Immature natural killer cell (primary cell): ENCODE measurements around the gene TMEM187. TPM values are rescaled to one million over a fixed set of nuclear protein-coding genes. Genes with fewer than 3 reads are reported as not detected.

ENCODE experiments used
- DNase-seq, 3 donors: peaks; one replicate each; pipeline ENCODE4 v3.0.0; 2022; ENCODE audit warnings: mixed read lengths in 1 of 3
- H3K27ac Mint-ChIP-seq, 6 donors: one replicate each; pipeline ENCODE4 v1.8.0; 2020; ENCODE audit warnings: mixed read lengths in 6 of 6, mild to moderate bottlenecking in 5 of 6, inconsistent platforms in 4 of 6, moderate library complexity in 3 of 6
- H3K27me3 Mint-ChIP-seq, 3 donors: one replicate each; pipeline ENCODE4 v1.8.0; 2020 to 2021; ENCODE audit warnings: low read depth in 3 of 3, mild to moderate bottlenecking in 3 of 3, mixed read lengths in 3 of 3, moderate library complexity in 3 of 3, inconsistent platforms in 1 of 3
- H3K36me3 Mint-ChIP-seq, 3 donors: one replicate each; pipeline ENCODE4 v1.8.0; 2020; ENCODE audit warnings: mixed read lengths in 3 of 3, inconsistent platforms in 2 of 3, mild to moderate bottlenecking in 2 of 3
- H3K4me1 Mint-ChIP-seq, 2 donors: one replicate each; pipeline ENCODE4 v1.8.0; 2020; ENCODE audit warnings: inconsistent platforms in 2 of 2, mild to moderate bottlenecking in 2 of 2, mixed read lengths in 2 of 2, moderate library complexity in 1 of 2
- H3K4me3 Mint-ChIP-seq, 5 donors: one replicate each; pipeline ENCODE4 v1.8.0; 2020; ENCODE audit warnings: mild to moderate bottlenecking in 5 of 5, mixed read lengths in 5 of 5, inconsistent platforms in 3 of 5, moderate library complexity in 3 of 5
- H3K9me3 Mint-ChIP-seq, 6 donors: one replicate each; pipeline ENCODE4 v1.8.0; 2020; ENCODE audit warnings: mild to moderate bottlenecking in 6 of 6, mixed read lengths in 6 of 6, inconsistent platforms in 4 of 6, moderate library complexity in 3 of 6
- polyA plus RNA-seq, 3 donors: library from polyadenylated mRNA; unstranded; fragments of 300-500 nt; fragmentation: Illumina TruSeq; gene quantifications; one replicate each; pipeline ENCODE4 v1.2.3, GENCODE V29; 2021

Gene TMEM187
- 10 to 100 TPM in 1 of 3 donors, 1 to 10 TPM in 2; 4.1 to 17.5 (median 5.2) TPM for polyA plus RNA-seq

- Mint-ChIP-seq H3K9me3 (peaks cover 0 to 2% (median 0%) of the 10 kb centered on the region in 6 donors), H3K4me3 (peak within 1 kb of the TSS; percentile 98 to 100 (median 100)), H3K27ac (peak within 1 kb of the TSS; percentile 98 to 100 (median 100)), H3K36me3 (no peaks in the 10 kb centered on the region), H3K4me1 (peaks cover 37 to 51% of the 10 kb centered on the region in 2 donors), H3K27me3 (peaks cover 15 to 22% (median 21%) of the 10 kb centered on the region in 3 donors)
- peak; percentile 91 to 95 (median 94) for DNase-seq
Observed at GRCh38 chrX:153972368-153973126, at the start of gene TMEM187. Gene TMEM187, plus strand, starts transcription at chrX:153972754. Its CDS starts 9,309 bp downstream, at chrX:153982063.

- H3K4me3 Mint-ChIP-seq, result peak overlapping the region; percentile 89 to 94 (median 93)
- peak overlapping the region; percentile 92 to 98 (median 97) for H3K27ac Mint-ChIP-seq
- peaks cover 0 to 3% (median 3%) of the 10 kb centered on the region in 3 donors for H3K36me3 Mint-ChIP-seq
- peaks cover 54 to 66% of the 10 kb centered on the region in 2 donors for H3K4me1 Mint-ChIP-seq
- peaks cover 0 to 1% (median 0%) of the 10 kb centered on the region in 6 donors for H3K9me3 Mint-ChIP-seq
- no peak for DNase-seq
- peaks cover 11 to 21% (median 19%) of the 10 kb centered on the region in 3 donors for H3K27me3 Mint-ChIP-seq
Observed at GRCh38 chrX:153922932-153923857, 49.4 kb upstream of the TMEM187 start.

- Mint-ChIP-seq H3K4me1 (peaks cover 65 to 73% of the 10 kb centered on the region in 2 donors), H3K36me3 (peaks cover 0 to 3% (median 0%) of the 10 kb centered on the region in 3 donors), H3K9me3 (peaks cover 0 to 1% (median 0%) of the 10 kb centered on the region in 6 donors), H3K27me3 (peaks cover 13 to 21% (median 19%) of the 10 kb centered on the region in 3 donors), H3K27ac (peak overlapping the region; percentile 92 to 98 (median 97)), H3K4me3 (peak overlapping the region; percentile 89 to 94 (median 93))
- peak; percentile 43 to 48 (median 46) for DNase-seq
Observed at GRCh38 chrX:153924149-153924861, 48.2 kb upstream of the TMEM187 start.

GRCh38 chrX:153925387-153925738 is 47.2 kb upstream of the TMEM187 start:
- peaks cover 12 to 21% (median 19%) of the 10 kb centered on the region in 3 donors for H3K27me3 Mint-ChIP-seq
- DNase-seq, result peak in 1 of 3 donors; percentile 34
- H3K27ac Mint-ChIP-seq, result peak overlapping the region; percentile 92 to 98 (median 97)
- peak overlapping the region; percentile 89 to 94 (median 93) for H3K4me3 Mint-ChIP-seq
- H3K9me3 Mint-ChIP-seq, result peaks cover 0 to 1% (median 0%) of the 10 kb centered on the region in 6 donors
- H3K4me1 Mint-ChIP-seq, result peaks cover 67 to 68% of the 10 kb centered on the region in 2 donors
- peaks cover 0 to 3% (median 0%) of the 10 kb centered on the region in 3 donors for H3K36me3 Mint-ChIP-seq

GRCh38 chrX:153925739-153926551 is 46.6 kb upstream of the TMEM187 start, which contains the start of gene ARHGAP4:
Gene ARHGAP4, minus strand, starts transcription at chrX:153926264. Its CDS starts 62 bp downstream, at chrX:153926202.
- Mint-ChIP-seq H3K4me3 (peak within 1 kb of the TSS; percentile 89 to 94 (median 93)), H3K9me3 (peaks cover 0 to 1% (median 0%) of the 10 kb centered on the region in 6 donors), H3K4me1 (peaks cover 67% of the 10 kb centered on the region in 2 donors), H3K27ac (peak within 1 kb of the TSS; percentile 96 to 100 (median 98)), H3K36me3 (peaks cover 0 to 3% (median 0%) of the 10 kb centered on the region in 3 donors), H3K27me3 (peaks cover 12 to 21% (median 19%) of the 10 kb centered on the region in 3 donors)
- DNase-seq, result peak; percentile 62 to 71 (median 63)

- no peak for DNase-seq
- Mint-ChIP-seq H3K4me3 (peak overlapping the region; percentile 87 to 93 (median 89)), H3K27me3 (peaks cover 13 to 21% (median 19%) of the 10 kb centered on the region in 3 donors), H3K36me3 (peaks cover 1 to 3% (median 2%) of the 10 kb centered on the region in 3 donors), H3K27ac (peak overlapping the region; percentile 96 to 100 (median 98)), H3K4me1 (peaks cover 67% of the 10 kb centered on the region in 2 donors), H3K9me3 (peaks cover 0 to 1% (median 0%) of the 10 kb centered on the region in 6 donors)
Observed at GRCh38 chrX:153926552-153926857, 46.0 kb upstream of the TMEM187 start.

- peaks cover 15 to 21% (median 19%) of the 10 kb centered on the region in 3 donors for H3K27me3 Mint-ChIP-seq
- H3K9me3 Mint-ChIP-seq, result peaks cover 0 to 1% (median 0%) of the 10 kb centered on the region in 6 donors
- H3K36me3 Mint-ChIP-seq, result peaks cover 1 to 3% (median 3%) of the 10 kb centered on the region in 3 donors
- DNase-seq, result peak; percentile 83 to 86 (median 84)
- peak overlapping the region; percentile 96 to 100 (median 98) for H3K27ac Mint-ChIP-seq
- peaks cover 62 to 63% of the 10 kb centered on the region in 2 donors for H3K4me1 Mint-ChIP-seq
- H3K4me3 Mint-ChIP-seq, result peak overlapping the region; percentile 87 to 93 (median 89)
Observed at GRCh38 chrX:153926858-153927671, 45.5 kb upstream of the TMEM187 start.

GRCh38 chrX:153927672-153927921 is 45.0 kb upstream of the TMEM187 start:
- no peak for DNase-seq
- Mint-ChIP-seq H3K27ac (peak overlapping the region; percentile 96 to 100 (median 98)), H3K9me3 (peaks cover 0 to 1% (median 0%) of the 10 kb centered on the region in 6 donors), H3K36me3 (peaks cover 0 to 3% (median 3%) of the 10 kb centered on the region in 3 donors), H3K4me3 (peak overlapping the region; percentile 87 to 93 (median 89)), H3K4me1 (peaks cover 57 to 58% of the 10 kb centered on the region in 2 donors), H3K27me3 (peaks cover 15 to 21% (median 19%) of the 10 kb centered on the region in 3 donors)

GRCh38 chrX:153927922-153928760 is 44.4 kb upstream of the TMEM187 start:
- Mint-ChIP-seq H3K4me1 (peaks cover 51 to 53% of the 10 kb centered on the region in 2 donors), H3K4me3 (peak overlapping the region; percentile 87 to 95 (median 92)), H3K27me3 (peaks cover 15 to 21% (median 19%) of the 10 kb centered on the region in 3 donors), H3K36me3 (peaks cover 0 to 3% (median 3%) of the 10 kb centered on the region in 3 donors), H3K9me3 (peaks cover 0 to 1% (median 0%) of the 10 kb centered on the region in 6 donors), H3K27ac (peak overlapping the region; percentile 96 to 100 (median 98))
- DNase-seq, result peak; percentile 94 to 98 (median 98)

GRCh38 chrX:153928846-153929245 is 43.7 kb upstream of the TMEM187 start:
- Mint-ChIP-seq H3K27ac (peak overlapping the region; percentile 54 to 99 (median 97)), H3K27me3 (peaks cover 17 to 21% (median 19%) of the 10 kb centered on the region in 3 donors), H3K4me3 (peak overlapping the region; percentile 44 to 95 (median 92)), H3K4me1 (peaks cover 48 to 51% of the 10 kb centered on the region in 2 donors), H3K36me3 (peaks cover 0 to 3% (median 3%) of the 10 kb centered on the region in 3 donors), H3K9me3 (peaks cover 0 to 1% (median 0%) of the 10 kb centered on the region in 6 donors)
- no peak for DNase-seq

GRCh38 chrX:153929576-153929975 is 43.0 kb upstream of the TMEM187 start:
- Mint-ChIP-seq H3K4me1 (peaks cover 46 to 49% of the 10 kb centered on the region in 2 donors), H3K4me3 (no peak overlapping the region), H3K27me3 (peaks cover 17 to 21% (median 19%) of the 10 kb centered on the region in 3 donors), H3K9me3 (peaks cover 0 to 1% (median 0%) of the 10 kb centered on the region in 6 donors), H3K27ac (peak overlapping the region in 5 of 6 donors; percentile 54 to 99 (median 96)), H3K36me3 (peaks cover 0 to 3% (median 3%) of the 10 kb centered on the region in 3 donors)
- DNase-seq, result no peak
